Activated gamma-delta T cell treated with anti-CD3 and anti-CD28 coated beads, Interleukin-2, amount 50 U/mL, for 16 hours (primary cell): ENCODE data around the gene CSNK1G3.

Experiments used
- DNase-seq: peaks from one replicate; pipeline ENCODE4 v3.0.0-alpha.2; 2020; ENCODE audit warnings: low read depth

The CSNK1G3 gene

DNA sequence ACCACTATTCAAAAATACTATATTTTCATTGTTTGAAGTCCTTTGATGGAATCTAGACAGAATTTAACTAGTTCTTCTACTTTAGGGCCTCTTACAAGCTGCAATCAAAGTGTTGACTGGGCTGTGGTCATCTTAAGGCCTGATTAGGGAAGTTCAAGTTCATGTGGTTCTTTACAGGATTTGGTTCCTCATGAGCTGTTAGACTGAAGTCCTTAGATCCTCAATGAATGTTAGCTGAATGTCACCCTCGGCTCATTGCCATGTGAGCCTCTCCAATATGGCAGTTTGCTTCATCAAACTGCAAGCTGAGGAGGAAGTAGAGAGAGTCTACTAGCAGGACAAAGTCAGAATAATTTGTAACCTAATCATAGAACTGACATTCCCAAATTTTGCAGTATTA is 135.1 kb downstream of the CSNK1G3 start:
- DNase-seq = no peak

DNA sequence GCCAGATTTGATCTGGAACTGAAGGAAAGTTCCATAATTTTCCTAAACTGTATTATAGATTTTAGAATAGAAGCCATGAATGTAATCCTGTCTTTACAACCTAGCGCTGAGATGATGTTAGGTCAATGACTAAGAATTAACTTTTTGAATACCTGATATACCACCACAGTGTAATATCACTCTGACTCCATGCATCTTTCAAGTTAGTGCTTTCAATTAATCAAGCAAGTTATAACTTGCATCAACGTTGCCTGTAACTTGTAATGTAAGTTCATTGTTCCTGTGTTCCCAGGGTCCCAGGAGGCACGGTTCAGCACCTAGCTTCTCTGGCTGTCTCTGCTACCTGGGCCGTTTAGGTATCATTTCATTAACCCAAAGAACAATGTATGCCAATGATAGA is 139.3 kb downstream of the CSNK1G3 start:
- no peak for DNase-seq

DNA sequence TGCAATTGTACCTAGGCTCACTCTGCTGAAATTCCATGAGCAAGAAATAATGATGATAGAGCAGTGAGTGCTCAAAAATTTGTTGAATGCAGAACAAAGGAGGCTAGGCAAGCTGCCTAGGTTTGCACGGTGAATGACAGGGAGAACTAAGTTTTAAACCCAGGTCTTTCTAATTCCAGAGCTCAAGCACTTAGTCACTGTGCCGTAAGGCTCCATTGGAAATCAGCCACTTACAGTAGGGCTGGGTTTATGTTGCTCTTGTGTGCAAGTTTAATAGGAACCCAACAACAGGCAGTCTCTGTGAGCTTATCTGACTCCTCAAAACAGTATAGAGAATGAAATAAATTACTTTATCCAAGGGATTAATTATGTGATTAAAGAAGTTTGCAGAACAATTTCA is 147.0 kb downstream of the CSNK1G3 start:
- DNase-seq = no peak

DNA sequence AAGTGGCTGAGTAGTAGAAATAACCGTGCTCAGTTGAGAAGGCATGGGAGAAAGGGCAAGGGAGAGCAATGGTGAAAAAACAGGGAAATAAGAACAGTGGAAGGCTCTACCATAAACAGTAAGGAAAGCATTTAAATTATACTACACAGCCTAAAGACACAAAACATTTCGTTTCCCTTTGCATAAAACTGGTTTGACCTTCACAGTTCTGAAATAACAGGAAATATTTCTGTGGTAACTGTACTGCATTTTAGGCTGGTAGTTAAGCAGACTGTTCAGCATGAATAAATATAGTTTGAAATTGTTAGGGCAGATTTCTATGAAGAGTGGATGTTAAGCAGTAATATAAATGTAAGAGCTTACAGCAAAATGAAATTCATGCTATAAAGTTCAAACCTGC is 147.5 kb downstream of the CSNK1G3 start:
- DNase-seq = no peak

DNA sequence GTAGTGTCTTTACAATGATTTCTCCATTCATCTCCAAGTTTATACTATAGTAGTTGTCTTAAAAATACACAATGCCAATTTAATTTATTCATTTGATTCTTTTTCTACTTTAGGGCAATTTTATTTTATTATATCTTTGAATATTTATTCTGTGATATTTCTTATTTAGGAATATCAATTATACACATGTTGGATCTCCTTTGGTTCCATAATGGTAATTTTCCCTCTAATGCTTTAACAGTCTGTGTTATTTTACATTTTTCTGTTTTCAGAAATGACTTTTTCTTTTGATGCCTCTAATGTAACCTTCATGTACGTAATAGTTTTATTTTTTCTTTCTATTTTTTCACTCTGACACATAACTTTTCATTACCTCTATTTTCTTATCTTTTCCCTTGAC is 153.0 kb downstream of the CSNK1G3 start:
- DNase-seq = no peak

DNA sequence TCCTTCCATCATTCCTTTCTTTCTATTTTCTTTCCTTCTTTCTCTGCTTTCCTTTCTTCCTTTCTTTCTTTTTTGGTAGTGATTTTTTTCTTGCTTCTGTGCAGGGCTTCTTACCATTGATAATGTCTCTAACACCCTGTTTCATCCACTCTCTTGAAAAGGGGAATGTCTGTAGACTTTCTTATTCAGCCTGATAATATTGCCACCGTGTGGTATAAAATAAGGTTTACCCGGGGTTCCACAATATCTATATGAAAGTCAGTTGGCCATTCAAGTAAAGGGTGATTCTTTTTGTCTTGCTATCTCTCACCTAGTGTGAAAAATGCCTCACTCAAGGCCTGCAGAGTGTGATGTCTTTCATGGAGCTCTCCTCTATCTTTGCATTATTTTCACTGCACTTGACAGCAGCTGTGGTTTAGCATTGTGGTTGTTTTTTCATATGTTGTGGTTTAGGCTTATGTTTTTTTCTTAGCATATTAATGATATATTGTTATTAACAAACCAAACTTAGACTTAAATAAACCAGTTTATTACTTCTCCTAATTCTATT is 153.9 kb downstream of the CSNK1G3 start:
- no peak for DNase-seq
